Fibroblast of pulmonary artery (primary cell): ENCODE measurements around the gene ART4.
A peak's percentile ranks its signal among the peaks of the same experiment; 100 is the strongest.

Source experiments
- DNase-seq: peaks from one replicate; pipeline ENCODE4 v3.0.0-alpha.2; 2010; ENCODE audit warnings: low read depth
- H3K4me3 ChIP-seq: replicated peaks from 2 replicates; pipeline ENCODE4 v1.5.1; 2011; ENCODE audit warnings: low read depth, mild to moderate bottlenecking, control low read depth, low read length, moderate library complexity
- CTCF ChIP-seq: IDR thresholded peaks from 2 replicates; pipeline ENCODE4 v1.5.1; 2011; ENCODE audit warnings: mild to moderate bottlenecking, control low read depth, low read length, inconsistent platforms; ENCODE audit errors: missing control alignments

ART4 gene

GRCh38 chr12:14852880-14853279, 9.6 kb upstream of the ART4 start:
- DNase-seq = no peak
- H3K4me3 ChIP-seq = no peak overlapping the region
- no peak for TF ChIP-seq CTCF

GRCh38 chr12:14850929-14851663, 7.8 kb upstream of the ART4 start:
- TF ChIP-seq CTCF = no peak

GRCh38 chr12:14849661-14850060, 6.3 kb upstream of the ART4 start:
- TF ChIP-seq CTCF = no peak
- DNase-seq = peak; percentile 61
- no peak overlapping the region for H3K4me3 ChIP-seq

More at GRCh38 chr12:14850929-14851663, 7.8 kb upstream of the ART4 start:
- DNase-seq = no peak
- no peak overlapping the region for H3K4me3 ChIP-seq

GRCh38 chr12:14846876-14847580, 3.7 kb upstream of the ART4 start:
- no peak for TF ChIP-seq CTCF
- no peak overlapping the region for H3K4me3 ChIP-seq
- DNase-seq = no peak

- DNase-seq = peak; percentile 70
- no peak overlapping the region for H3K4me3 ChIP-seq
- peak; percentile 12 for TF ChIP-seq CTCF
These were observed 2.8 kb upstream of the ART4 start for GRCh38 chr12:14846042-14846587.

GRCh38 chr12:14845350-14845750, 2.0 kb upstream of the ART4 start:
- H3K4me3 ChIP-seq = no peak overlapping the region
- DNase-seq = peak; percentile 82
- TF ChIP-seq CTCF = peak; percentile 75
